ENCODE data around the gene CLTB.

The CLTB gene

DNA sequence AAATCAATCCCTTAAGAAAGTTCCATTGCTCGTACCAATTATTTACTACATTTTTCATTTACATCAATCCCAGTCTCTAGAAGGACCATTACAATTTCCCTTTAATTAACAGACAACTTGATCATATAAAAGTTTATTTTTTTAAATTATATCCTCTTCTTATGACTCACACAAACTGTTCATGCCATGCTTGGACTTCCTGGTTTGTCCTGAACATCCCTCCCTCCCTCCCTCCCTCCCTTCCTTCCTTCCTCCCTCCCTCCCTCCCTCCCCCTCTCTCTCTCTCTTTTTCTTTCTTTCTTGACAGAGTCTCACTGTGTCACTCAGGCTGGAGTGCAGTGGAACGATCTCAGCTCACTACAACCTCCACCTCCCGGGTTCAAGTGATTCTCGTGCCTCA is 11.6 kb upstream of the CLTB start:
- in situ Hi-C loops (cut with HindIII; ENCODE audit: low sequenced_read_pairs): no loop called here
- H3K4me3 ChIP-seq (ENCODE audit: low read depth, low read length): no peak overlapping the region
- no peak for DNase-seq (ENCODE audit: low read depth)
- TF ChIP-seq, protein P1, sequence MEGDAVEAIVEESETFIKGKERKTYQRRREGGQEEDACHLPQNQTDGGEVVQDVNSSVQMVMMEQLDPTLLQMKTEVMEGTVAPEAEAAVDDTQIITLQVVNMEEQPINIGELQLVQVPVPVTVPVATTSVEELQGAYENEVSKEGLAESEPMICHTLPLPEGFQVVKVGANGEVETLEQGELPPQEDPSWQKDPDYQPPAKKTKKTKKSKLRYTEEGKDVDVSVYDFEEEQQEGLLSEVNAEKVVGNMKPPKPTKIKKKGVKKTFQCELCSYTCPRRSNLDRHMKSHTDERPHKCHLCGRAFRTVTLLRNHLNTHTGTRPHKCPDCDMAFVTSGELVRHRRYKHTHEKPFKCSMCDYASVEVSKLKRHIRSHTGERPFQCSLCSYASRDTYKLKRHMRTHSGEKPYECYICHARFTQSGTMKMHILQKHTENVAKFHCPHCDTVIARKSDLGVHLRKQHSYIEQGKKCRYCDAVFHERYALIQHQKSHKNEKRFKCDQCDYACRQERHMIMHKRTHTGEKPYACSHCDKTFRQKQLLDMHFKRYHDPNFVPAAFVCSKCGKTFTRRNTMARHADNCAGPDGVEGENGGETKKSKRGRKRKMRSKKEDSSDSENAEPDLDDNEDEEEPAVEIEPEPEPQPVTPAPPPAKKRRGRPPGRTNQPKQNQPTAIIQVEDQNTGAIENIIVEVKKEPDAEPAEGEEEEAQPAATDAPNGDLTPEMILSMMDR (IDR thresholded peaks at IDR 0.05; ENCODE audit: low read depth, low read length, missing control alignments): no peak

DNA sequence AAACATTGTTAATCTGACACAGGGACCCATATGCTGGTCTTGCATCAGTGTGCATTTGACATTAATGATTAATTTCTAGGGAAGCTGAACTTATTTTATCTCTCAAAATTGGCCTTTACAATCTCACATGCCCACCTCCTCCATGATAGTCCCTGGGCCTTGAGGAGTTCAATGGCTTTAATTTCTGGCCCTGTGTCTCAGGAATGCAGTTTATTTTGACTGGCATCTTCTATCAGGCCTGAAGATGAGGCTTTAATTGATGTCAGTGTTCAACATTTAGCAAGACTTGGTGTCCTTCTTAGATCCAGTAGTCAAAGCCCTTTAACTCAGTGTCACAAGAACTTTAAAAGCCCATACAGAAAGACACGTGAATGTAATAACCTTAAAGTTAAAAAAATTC is 10.5 kb upstream of the CLTB start:
- in situ Hi-C loops (cut with HindIII; ENCODE audit: low sequenced_read_pairs): no loop called here
- no peak overlapping the region for H3K4me3 ChIP-seq (ENCODE audit: low read depth, low read length)
- TF ChIP-seq, protein P1 (IDR thresholded peaks at IDR 0.05; ENCODE audit: low read depth, low read length, missing control alignments): no peak
- DNase-seq (ENCODE audit: low read depth): no peak

DNA sequence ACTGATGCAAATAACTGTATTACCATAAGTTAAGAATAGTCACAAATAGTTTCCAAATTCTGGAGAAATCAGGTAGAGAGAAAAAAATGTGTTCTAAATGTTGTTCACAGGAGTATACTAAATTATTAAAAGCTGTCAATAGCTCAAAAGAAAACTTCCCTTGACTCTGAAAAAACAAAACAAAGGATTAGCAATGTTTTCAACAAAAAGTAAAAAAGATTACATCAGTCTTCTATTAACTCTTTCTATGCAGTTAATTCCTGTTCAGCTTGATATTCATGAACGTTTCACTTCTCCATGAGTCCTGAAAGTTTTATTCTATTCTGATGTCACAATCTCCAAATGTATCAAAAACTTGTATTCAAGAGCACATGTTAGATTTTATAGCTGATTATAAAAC is 9.5 kb upstream of the CLTB start:
- in situ Hi-C loops (cut with HindIII; ENCODE audit: low sequenced_read_pairs): no loop called here
- H3K4me3 ChIP-seq (ENCODE audit: low read depth, low read length): no peak overlapping the region
- TF ChIP-seq, protein P1 (IDR thresholded peaks at IDR 0.05; ENCODE audit: low read depth, low read length, missing control alignments): no peak
- DNase-seq (ENCODE audit: low read depth): no peak

DNA sequence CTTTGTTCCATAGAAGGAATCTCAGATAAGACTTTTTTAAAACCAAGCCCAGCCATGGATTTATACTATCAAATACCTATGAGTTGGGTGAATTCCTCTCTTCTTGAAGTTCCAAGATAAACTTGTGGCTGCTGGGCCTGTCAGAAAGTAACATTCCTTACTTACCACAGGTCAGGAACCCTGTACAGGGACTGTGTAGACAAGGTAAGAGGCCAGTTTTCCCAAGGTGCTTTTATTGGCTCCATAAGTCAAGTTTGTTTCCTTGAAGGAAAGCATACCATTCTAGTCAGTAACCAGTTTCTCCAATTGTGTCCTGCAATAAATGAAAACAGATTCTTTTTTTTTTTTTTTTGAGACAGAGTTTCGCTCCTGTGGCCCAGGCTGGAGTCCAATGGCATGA is 8.8 kb upstream of the CLTB start:
- no peak overlapping the region for H3K4me3 ChIP-seq (ENCODE audit: low read depth, low read length)
- DNase-seq (ENCODE audit: low read depth): peak; percentile 73
- TF ChIP-seq, protein P1 (IDR thresholded peaks at IDR 0.05; ENCODE audit: low read depth, low read length, missing control alignments): no peak
- in situ Hi-C loops (cut with HindIII; ENCODE audit: low sequenced_read_pairs): no loop called here

DNA sequence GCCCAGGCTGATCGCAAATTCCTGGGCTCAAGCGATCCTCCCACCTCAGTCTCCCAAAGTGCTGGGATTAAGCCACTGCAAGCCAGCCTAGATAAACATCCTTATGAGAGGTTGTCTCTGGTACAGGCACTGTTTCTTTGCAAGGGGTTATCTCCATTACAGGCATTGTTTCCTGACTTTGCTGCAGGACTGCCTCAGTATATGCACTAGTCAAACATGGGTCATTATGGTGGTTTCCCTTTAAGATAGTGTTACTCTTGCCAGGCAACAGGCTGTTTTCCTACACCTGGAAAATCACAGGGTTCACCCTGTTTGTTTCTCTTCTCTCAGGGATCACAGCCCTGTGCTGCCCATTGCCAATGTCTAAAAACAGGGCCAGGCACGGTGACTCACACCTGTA is 7.8 kb upstream of the CLTB start:
- H3K4me3 ChIP-seq (ENCODE audit: low read depth, low read length): no peak overlapping the region
- TF ChIP-seq, protein P1 (IDR thresholded peaks at IDR 0.05; ENCODE audit: low read depth, low read length, missing control alignments): no peak
- DNase-seq (ENCODE audit: low read depth): no peak
- in situ Hi-C loops (cut with HindIII; ENCODE audit: low sequenced_read_pairs): no loop called here

DNA sequence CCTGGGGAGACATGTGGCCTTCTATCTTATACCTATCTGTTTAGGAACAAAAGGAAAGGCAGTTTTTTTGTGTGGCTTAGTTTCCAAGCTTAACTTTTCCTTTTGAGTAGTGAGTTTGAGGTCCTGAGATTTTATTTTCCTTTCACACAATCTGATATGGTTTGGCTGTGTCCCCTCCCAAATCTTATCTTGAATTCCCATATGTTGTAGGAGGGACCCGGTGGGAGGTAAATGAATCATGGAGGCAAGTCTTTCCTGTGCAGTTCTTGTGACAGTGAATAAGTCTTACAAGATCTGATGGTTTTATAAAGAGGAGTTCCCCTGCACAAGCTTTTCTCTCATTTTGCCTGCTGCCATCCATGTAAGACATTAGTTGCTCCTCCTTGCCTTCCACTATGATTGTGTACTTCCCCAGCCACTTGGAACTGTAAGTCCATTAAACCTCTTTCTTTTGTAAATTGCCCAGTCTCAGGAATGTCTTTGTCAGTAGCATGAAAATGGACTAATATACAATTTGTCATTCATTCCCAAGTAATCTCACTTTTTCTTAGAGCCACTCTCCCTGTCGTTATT is 4.7 kb upstream of the CLTB start:
- no peak for DNase-seq (ENCODE audit: low read depth)
- TF ChIP-seq, protein P1 (IDR thresholded peaks at IDR 0.05; ENCODE audit: low read depth, low read length, missing control alignments): no peak
- in situ Hi-C loops (cut with HindIII; ENCODE audit: low sequenced_read_pairs): no loop called here
- H3K4me3 ChIP-seq (ENCODE audit: low read depth, low read length): no peak overlapping the region

DNA sequence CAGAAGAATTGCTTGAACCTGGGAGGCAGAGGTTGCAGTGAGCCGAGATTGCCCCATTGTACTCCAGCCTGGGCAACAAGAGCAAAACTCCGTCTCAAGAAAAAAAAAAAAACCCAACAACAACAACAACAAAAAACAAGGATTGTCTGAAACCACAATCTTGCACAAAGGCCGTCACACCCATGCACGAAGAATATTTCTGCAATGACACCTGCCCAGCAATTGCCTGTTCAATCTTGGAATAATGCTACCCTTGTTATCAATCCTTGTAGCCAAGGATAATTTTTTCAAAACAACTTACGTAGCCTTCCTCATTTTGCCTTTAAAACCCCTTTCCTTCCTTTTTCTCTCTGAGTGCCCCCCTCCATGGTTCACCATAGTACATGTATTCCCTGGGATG is 3.7 kb upstream of the CLTB start:
- H3K4me3 ChIP-seq (ENCODE audit: low read depth, low read length): no peak overlapping the region
- TF ChIP-seq, protein P1 (IDR thresholded peaks at IDR 0.05; ENCODE audit: low read depth, low read length, missing control alignments): no peak
- in situ Hi-C loops (cut with HindIII; ENCODE audit: low sequenced_read_pairs): no loop called here
- DNase-seq (ENCODE audit: low read depth): no peak
